GM18951 (cell line): Measurements from ENCODE around the gene POPDC2.

Experiments
- POLR2A ChIP-seq: IDR thresholded peaks from 4 replicates; pipeline ENCODE4 v1.6.1; 2011; ENCODE audit warnings: mild to moderate bottlenecking; ENCODE audit not compliant: insufficient read length, insufficient read depth; ENCODE audit errors: extremely low read depth
- in situ Hi-C: fragments of 300-500 bp; cut with MboI; formaldehyde crosslinking; loops from one replicate; pipeline ENCODE4 v1.12.0; 2022; ENCODE audit warnings: low sequenced_read_pairs, mixed read lengths, inconsistent platforms; ENCODE audit not compliant: unreplicated experiment

Gene POPDC2

GRCh38 chr3:119660474-119661440 lies at the start of gene POPDC2:
POPDC2 (minus strand) TSS chr3:119660589; CDS start chr3:119660423, 166 bp downstream.
- no peak for TF ChIP-seq POLR2A
- in situ Hi-C loops = no loop called here

GRCh38 chr3:119703820-119704531 lies 43.6 kb upstream of the POPDC2 start:
- in situ Hi-C loops = no loop called here
- no peak for TF ChIP-seq POLR2A

- in situ Hi-C loops = no loop called here
- no peak for TF ChIP-seq POLR2A
Observed at GRCh38 chr3:119702530-119703527, 42.4 kb upstream of the POPDC2 start, which contains the start of gene CFAP91. CFAP91 (plus strand) TSS chr3:119703022; CDS start chr3:119703099, 77 bp downstream.

DNA sequence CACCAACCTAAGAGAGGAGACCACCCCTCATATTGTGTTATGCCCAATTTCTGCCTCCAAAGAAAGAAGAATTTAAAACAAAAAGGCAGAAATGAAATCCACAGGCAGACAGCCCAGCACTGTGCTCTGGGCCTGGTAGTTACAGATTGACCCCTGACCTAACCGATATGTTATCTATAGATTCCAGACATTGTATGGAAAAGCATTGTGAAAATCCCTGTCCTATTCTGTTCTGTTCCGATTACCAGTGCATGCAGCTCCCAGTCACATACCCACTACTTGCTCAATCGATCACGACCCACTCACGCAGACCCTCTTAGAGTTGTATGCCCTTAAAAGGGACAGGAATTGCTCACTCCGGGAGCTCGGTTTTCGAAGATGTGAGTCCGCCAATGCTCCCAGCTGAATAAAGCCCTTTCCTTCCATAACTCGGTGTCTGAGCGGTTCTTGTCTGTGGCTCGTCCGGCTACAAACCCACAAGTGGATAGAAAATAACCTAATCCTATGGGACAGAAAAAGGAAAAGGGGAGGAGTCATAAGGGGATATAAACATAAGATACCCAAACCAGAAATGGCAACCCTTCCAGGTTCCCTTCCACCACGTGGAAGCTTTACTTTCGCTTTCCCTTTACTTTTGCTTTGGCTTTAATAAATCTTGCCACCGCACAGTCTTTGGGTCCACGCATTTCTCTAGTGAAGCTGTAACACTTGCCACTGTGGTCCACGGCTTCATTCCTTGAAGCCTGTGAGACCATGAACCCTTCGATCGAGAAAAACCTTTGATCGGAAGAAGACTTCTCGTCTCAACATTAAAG lies 40.7 kb upstream of the POPDC2 start:
- TF ChIP-seq POLR2A = no peak
- in situ Hi-C loops = no loop called here

DNA sequence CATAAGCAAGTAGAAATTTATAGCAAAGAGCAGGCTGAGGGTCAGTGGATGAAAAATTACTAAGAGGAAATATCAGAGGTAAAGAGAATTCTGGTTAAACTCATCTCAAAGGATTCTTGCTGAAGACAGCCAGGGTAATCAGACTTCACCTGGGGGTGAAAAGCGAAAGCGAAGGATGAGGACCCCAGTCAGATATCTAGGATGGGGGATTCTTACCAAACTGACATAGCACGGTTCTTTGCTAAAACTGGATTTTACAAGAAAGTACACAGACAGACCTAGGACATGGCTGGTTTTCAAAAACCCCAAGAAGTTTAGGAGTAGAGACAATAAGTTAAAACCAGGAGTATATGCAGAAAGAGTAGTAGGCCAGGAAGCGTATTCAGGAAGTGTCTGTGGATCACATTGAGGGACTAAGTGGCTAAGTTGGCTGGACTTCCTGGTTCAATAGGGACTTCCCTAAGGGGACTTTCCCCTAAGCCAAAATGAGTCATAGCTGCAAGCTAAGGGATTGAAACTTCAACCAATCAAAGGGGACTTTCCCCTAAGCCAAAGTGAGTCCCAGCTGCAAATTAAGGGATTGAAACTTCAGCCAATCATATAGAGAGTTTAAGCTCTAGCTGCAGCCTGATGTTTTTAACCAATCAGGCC lies 40.0 kb upstream of the POPDC2 start:
- in situ Hi-C loops = no loop called here
- no peak for TF ChIP-seq POLR2A

DNA sequence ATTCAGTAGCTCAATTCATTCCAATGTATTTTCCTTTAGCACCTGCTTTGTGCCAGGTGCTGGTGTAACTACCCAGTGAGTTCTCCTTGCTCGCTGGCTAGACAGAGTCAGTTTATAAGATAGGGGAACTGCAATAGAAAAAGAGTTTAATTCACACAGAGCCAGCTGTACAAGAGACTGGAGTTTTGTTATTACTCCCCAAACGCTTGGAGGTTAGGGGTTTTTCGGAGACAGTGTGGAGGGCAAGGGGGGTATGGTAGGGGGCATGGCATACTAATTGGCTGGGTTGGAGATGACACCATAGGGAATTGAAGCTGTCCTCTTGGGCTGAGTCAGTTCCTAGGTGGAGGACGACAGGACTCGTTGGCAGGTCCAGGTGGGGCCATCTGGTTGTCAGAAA lies 37.0 kb upstream of the POPDC2 start:
- in situ Hi-C loops = loop anchor here (25.0 kb wide), 3 partner anchors 410 to 810 kb away; partner anchors contain the start of genes ARHGAP31 and TEX55
- no peak for TF ChIP-seq POLR2A

- in situ Hi-C loops = loop anchor here (25.0 kb wide), 3 partner anchors 408 to 808 kb away; partner anchors contain the start of genes ARHGAP31 and TEX55
- TF ChIP-seq POLR2A = no peak
Observed at GRCh38 chr3:119695480-119695879, 35.1 kb upstream of the POPDC2 start.

GRCh38 chr3:119690043-119690656 lies 29.8 kb upstream of the POPDC2 start:
- in situ Hi-C loops = loop anchor here (25.0 kb wide), 3 partner anchors 403 to 803 kb away; partner anchors contain the start of genes ARHGAP31 and TEX55
- no peak for TF ChIP-seq POLR2A

DNA sequence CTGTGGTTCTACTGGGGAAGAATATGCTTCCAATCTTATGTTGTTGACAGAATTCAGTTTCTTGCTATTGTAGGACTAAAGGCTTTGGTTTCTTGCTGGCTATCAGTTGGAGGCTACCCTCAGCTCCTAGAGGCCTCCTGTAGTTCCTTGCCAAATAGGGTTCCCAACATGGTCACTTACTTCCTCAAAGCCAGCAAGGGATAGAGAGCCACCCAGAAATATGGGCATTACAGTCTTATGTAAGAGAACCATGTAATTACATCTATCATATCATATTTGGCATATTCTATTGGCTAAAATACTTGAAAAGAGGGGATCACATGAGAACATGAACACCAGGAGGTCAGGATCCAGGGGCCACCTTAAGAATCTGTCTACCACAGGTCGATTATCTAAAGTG lies 23.0 kb upstream of the POPDC2 start:
- in situ Hi-C loops = loop anchor here (25.0 kb wide), 3 partner anchors 396 to 796 kb away; partner anchors contain the start of genes ARHGAP31 and TEX55

DNA sequence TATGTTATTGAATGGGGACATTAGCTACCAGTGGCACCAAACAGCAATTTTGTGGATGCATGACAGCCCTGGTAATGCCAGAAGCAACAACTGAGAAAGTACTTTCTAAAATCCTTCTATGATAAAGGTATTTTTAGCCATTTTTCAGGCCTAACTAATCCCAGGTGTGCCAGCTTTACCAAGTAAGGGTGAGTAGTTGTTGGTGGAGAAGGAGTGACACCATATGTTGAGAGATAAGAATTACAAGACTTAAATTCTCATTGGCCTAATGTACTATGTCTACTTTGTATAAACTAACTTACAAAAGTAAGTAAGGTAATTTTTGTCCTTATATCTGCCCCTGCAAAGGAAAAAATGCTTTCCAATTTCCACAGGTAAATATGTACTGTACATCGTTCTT lies 20.9 kb upstream of the POPDC2 start:
- in situ Hi-C loops = loop anchor here (25.0 kb wide), 3 partner anchors 394 to 794 kb away; partner anchors contain the start of genes ARHGAP31 and TEX55
- TF ChIP-seq POLR2A = no peak

More for the DNA sequence above, 23.0 kb upstream of the POPDC2 start:
- no peak for TF ChIP-seq POLR2A
